Panc1 (cell line): ENCODE results near the gene TPBG. TPM values are rescaled to one million over a fixed set of nuclear protein-coding genes. Genes with fewer than 3 reads are reported as not detected.

Experiments
- ATAC-seq: fragments of 200-7000 bp; cut with Tn5 transposase; 2 replicates; pipeline ENCODE4 v1.9.1; 2020; ENCODE audit warnings: mild to moderate bottlenecking, moderate library complexity
- BruUV-seq: library from RNA; stranded (reverse); fragments of 400-500 nt; replicated peaks from 2 replicates; lab custom pipeline; 2021; lab: Mats Ljungman, UMichigan
- CTCF ChIA-PET: fragments of 300-600 bp; sonication (Branson Sonifier 250); formaldehyde crosslinking; loops from one replicate; lab custom pipeline; 2022; ENCODE audit warnings: antibody characterized with exemption; lab: Charles Lee
- POLR2A ChIA-PET: fragments of 300-600 bp; sonication (Branson Sonifier 250); formaldehyde crosslinking; loops from one replicate; lab custom pipeline; 2022; ENCODE audit warnings: antibody characterized with exemption; lab: Charles Lee
- DNase-seq: peaks from one replicate; pipeline ENCODE4 v3.0.0-alpha.2; 2010; ENCODE audit warnings: low read depth, low spot score
- H3K27ac ChIP-seq: 2 replicates; pipeline ENCODE4 v1.5.1; 2011; ENCODE audit warnings: mild to moderate bottlenecking, low read length, inconsistent platforms
- H3K27me3 ChIP-seq: fragments of 200-500 bp; sonication (Bioruptor generic); 2 replicates; pipeline ENCODE4 v1.6.0; 2014; ENCODE audit warnings: low read length, inconsistent platforms; ENCODE audit not compliant: control insufficient read depth, insufficient read depth
- H3K36me3 ChIP-seq: fragments of 200-500 bp; sonication (Bioruptor generic); 2 replicates; pipeline ENCODE4 v1.5.1; 2014; ENCODE audit warnings: inconsistent platforms, mild to moderate bottlenecking, low read length, moderate library complexity; ENCODE audit not compliant: control insufficient read depth, insufficient read depth
- H3K4me1 ChIP-seq: 2 replicates; pipeline ENCODE4 v1.5.1; 2011; ENCODE audit warnings: inconsistent platforms, mild to moderate bottlenecking, low read length, moderate library complexity; ENCODE audit not compliant: control insufficient read depth, insufficient read depth
- H3K4me3 ChIP-seq, 2 experiments: 2 replicates each; pipeline ENCODE4 v1.5.1; 2011 to 2012; ENCODE audit warnings: low read depth in 2 of 2, low read length in 2 of 2, mild to moderate bottlenecking in 2 of 2, inconsistent platforms in 1 of 2, moderate library complexity in 1 of 2
- H3K9me3 ChIP-seq: fragments of 200-500 bp; sonication (Bioruptor generic); 2 replicates; pipeline ENCODE4 v1.5.1; 2014; ENCODE audit warnings: low read depth, mild to moderate bottlenecking, inconsistent platforms, low read length, moderate library complexity; ENCODE audit not compliant: control insufficient read depth, insufficient read depth
- POLR2AphosphoS5 ChIP-seq: IDR thresholded peaks from 2 replicates; pipeline ENCODE4 v1.6.1; 2012; ENCODE audit warnings: mild to moderate bottlenecking, low read depth, low read length, moderate library complexity
- SIN3A ChIP-seq: IDR thresholded peaks from 2 replicates; pipeline ENCODE4 v1.6.1; 2012; ENCODE audit warnings: low read depth, mild to moderate bottlenecking, low read length, moderate library complexity, borderline replicate concordance; ENCODE audit not compliant: insufficient read depth
- TCF7L2 ChIP-seq: IDR thresholded peaks from 2 replicates; pipeline ENCODE4 v1.6.1; 2011; ENCODE audit warnings: mild to moderate bottlenecking, low read depth, low read length, inconsistent platforms
- in situ Hi-C: cut with HindIII; loops from 2 replicates; pipeline ENCODE4 v1.10.0; 2016; ENCODE audit warnings: low sequenced_read_pairs, low pct_unique_long_range_greater_than_20kb
- intact Hi-C: fragments of 100-400 bp; cut with micrococcal nuclease; formaldehyde crosslinking; loops from one replicate; pipeline ENCODE4 v1.10.0; 2022; ENCODE audit not compliant: unreplicated experiment
- total RNA-seq: library from RNA; stranded (reverse); gene quantifications from one replicate; pipeline ENCODE4 v1.2.1, GENCODE V29; 2021; ENCODE audit not compliant: unreplicated experiment
- TF ChIP-seq, protein P1 (sequence below), 2 experiments: IDR thresholded peaks; 2 replicates each; pipeline ENCODE4 v1.6.1; 2011 to 2012; ENCODE audit warnings: low read depth in 2 of 2, control low read depth in 1 of 2, low read length in 1 of 2, mild to moderate bottlenecking in 1 of 2, moderate library complexity in 1 of 2; ENCODE audit not compliant: insufficient read depth in 1 of 2
- TF ChIP-seq, protein P2 (sequence below): fragments of 450-650 bp; IDR thresholded peaks from 2 replicates; pipeline ENCODE4 v1.5.1; 2017; ENCODE audit warnings: mild to moderate bottlenecking

Gene TPBG
- total RNA-seq, 1 experiment from 2014 or later = 84.1 TPM

DNA sequence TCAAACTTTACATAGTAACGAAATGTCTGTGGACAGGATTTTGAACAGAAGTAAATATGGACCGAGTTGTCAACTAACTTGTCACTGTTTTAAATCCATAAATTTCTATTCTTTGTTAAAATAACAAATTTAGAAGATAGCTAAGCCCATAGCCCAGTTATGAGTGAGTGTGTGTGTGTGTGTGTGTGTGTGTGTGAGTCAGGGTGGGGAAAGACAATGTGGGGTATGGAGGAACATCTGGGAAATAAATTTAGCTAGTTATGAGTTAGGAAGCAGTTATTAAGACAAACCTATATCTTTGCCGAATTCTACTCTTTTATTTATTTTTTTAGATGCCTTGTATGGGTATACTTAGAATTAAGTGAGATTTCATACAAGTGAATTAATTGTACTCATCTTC, 9.0 kb downstream of the TPBG start:
- TF ChIP-seq SIN3A (no peak), POLR2AphosphoS5 (no peak), TCF7L2 (no peak)
- TF ChIP-seq, protein P1, sequence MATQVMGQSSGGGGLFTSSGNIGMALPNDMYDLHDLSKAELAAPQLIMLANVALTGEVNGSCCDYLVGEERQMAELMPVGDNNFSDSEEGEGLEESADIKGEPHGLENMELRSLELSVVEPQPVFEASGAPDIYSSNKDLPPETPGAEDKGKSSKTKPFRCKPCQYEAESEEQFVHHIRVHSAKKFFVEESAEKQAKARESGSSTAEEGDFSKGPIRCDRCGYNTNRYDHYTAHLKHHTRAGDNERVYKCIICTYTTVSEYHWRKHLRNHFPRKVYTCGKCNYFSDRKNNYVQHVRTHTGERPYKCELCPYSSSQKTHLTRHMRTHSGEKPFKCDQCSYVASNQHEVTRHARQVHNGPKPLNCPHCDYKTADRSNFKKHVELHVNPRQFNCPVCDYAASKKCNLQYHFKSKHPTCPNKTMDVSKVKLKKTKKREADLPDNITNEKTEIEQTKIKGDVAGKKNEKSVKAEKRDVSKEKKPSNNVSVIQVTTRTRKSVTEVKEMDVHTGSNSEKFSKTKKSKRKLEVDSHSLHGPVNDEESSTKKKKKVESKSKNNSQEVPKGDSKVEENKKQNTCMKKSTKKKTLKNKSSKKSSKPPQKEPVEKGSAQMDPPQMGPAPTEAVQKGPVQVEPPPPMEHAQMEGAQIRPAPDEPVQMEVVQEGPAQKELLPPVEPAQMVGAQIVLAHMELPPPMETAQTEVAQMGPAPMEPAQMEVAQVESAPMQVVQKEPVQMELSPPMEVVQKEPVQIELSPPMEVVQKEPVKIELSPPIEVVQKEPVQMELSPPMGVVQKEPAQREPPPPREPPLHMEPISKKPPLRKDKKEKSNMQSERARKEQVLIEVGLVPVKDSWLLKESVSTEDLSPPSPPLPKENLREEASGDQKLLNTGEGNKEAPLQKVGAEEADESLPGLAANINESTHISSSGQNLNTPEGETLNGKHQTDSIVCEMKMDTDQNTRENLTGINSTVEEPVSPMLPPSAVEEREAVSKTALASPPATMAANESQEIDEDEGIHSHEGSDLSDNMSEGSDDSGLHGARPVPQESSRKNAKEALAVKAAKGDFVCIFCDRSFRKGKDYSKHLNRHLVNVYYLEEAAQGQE (IDR thresholded peaks at IDR 0.05; ENCODE audit: insufficient read depth in 1 of 2, low read depth in 2 of 2, low read length in 1 of 2) = no peak
- TF ChIP-seq, protein P2, sequence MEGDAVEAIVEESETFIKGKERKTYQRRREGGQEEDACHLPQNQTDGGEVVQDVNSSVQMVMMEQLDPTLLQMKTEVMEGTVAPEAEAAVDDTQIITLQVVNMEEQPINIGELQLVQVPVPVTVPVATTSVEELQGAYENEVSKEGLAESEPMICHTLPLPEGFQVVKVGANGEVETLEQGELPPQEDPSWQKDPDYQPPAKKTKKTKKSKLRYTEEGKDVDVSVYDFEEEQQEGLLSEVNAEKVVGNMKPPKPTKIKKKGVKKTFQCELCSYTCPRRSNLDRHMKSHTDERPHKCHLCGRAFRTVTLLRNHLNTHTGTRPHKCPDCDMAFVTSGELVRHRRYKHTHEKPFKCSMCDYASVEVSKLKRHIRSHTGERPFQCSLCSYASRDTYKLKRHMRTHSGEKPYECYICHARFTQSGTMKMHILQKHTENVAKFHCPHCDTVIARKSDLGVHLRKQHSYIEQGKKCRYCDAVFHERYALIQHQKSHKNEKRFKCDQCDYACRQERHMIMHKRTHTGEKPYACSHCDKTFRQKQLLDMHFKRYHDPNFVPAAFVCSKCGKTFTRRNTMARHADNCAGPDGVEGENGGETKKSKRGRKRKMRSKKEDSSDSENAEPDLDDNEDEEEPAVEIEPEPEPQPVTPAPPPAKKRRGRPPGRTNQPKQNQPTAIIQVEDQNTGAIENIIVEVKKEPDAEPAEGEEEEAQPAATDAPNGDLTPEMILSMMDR = no peak
- in situ Hi-C loops = no loop called here
- Histone ChIP-seq H3K4me3 (no peak overlapping the region), H3K4me1 (peaks cover 4% of the 10 kb centered on the region; the same call in 1 of the 2 replicates), H3K9me3 (no peaks in the 10 kb centered on the region), H3K27me3 (no peaks in the 10 kb centered on the region), H3K36me3 (peaks cover 7% of the 10 kb centered on the region), H3K27ac (no peak overlapping the region)
- DNase-seq = no peak
- no peak for ATAC-seq
- POLR2A ChIA-PET = no interaction called here
- BruUV-seq = no TSS peak
- intact Hi-C loops = no loop called here
- CTCF ChIA-PET = no interaction called here

DNA sequence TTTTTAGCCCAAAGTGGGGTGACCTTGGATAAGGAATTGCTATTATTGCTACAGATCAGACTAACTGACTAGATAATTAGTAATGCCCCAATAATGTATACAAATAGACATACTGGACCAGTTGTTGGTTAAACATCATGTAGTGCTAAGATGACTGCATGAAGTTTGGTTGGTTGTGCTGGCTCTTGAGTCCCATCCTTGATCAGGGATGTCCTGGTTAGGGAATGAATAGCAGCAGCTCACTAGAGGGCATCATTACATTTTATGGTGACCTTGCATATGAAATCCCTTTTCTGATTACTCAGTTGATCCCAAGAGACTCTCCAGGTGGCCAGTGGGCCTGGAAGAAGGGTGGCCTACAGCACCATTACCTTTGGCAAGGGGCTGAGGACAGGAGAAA, 10.9 kb downstream of the TPBG start:
- TF ChIP-seq TCF7L2 (no peak), SIN3A (no peak), POLR2AphosphoS5 (no peak)
- TF ChIP-seq, protein P1 (IDR thresholded peaks at IDR 0.05; ENCODE audit: insufficient read depth in 1 of 2, low read depth in 2 of 2, low read length in 1 of 2) = no peak
- TF ChIP-seq, protein P2 = 0 out of 2 replicates have a peak, but pooled peaks have one; percentile 12
- Histone ChIP-seq H3K9me3 (no peaks in the 10 kb centered on the region), H3K36me3 (no peaks in the 10 kb centered on the region), H3K4me3 (no peak overlapping the region), H3K27ac (no peak overlapping the region), H3K4me1 (no peaks in the 10 kb centered on the region; the same call in 1 of the 2 replicates), H3K27me3 (no peaks in the 10 kb centered on the region)
- POLR2A ChIA-PET = no interaction called here
- BruUV-seq = no TSS peak
- ATAC-seq (no peak), DNase-seq (no peak)
- intact Hi-C loops (no loop called here), in situ Hi-C loops (no loop called here)
- CTCF ChIA-PET = no interaction called here
